ENCODE data around the gene SLC25A13. TPM values are rescaled to one million over a fixed set of nuclear protein-coding genes. Genes with fewer than 3 reads are reported as not detected.

Gene SLC25A13
- total and polyA plus RNA-seq, 3 donors from 2014 or later, result 13.2 to 49.1 (median 35.4) TPM

DNA sequence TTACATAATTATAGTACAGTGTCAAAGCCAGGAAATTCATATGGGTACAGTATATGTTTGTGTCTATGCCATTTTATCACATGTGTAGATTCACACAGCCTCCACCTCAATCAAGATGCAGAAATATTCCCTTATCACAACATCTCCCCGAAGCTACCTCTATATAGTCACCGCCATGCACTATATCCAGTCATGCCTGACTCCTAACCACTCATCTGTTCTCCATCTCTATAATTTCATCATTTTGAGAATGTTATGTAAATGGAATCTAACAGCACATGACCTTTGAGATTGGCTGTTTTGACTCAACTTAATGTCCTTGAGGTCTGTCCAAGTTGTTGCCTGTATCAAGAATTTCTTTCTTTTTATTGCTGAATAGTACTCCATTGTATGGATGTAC, 22.3 kb upstream of the SLC25A13 start:
- Histone ChIP-seq H3K9me3 (no peaks in the 10 kb centered on the region), H3K27me3 (no peaks in the 10 kb centered on the region), H3K36me3 (ENCODE audit: low read depth, missing control alignments) (no peaks in the 10 kb centered on the region), H3K4me1 (no peaks in the 10 kb centered on the region), H3K4me3 (no peak overlapping the region), H3K27ac (no peak overlapping the region)
- WGBS, 2 donors, result 89 to 96% methylated on average over 2 of the region's 2 CpGs
- TF ChIP-seq POLR2A (IDR thresholded peaks at IDR 0.05), result no peak
- TF ChIP-seq, protein P1, sequence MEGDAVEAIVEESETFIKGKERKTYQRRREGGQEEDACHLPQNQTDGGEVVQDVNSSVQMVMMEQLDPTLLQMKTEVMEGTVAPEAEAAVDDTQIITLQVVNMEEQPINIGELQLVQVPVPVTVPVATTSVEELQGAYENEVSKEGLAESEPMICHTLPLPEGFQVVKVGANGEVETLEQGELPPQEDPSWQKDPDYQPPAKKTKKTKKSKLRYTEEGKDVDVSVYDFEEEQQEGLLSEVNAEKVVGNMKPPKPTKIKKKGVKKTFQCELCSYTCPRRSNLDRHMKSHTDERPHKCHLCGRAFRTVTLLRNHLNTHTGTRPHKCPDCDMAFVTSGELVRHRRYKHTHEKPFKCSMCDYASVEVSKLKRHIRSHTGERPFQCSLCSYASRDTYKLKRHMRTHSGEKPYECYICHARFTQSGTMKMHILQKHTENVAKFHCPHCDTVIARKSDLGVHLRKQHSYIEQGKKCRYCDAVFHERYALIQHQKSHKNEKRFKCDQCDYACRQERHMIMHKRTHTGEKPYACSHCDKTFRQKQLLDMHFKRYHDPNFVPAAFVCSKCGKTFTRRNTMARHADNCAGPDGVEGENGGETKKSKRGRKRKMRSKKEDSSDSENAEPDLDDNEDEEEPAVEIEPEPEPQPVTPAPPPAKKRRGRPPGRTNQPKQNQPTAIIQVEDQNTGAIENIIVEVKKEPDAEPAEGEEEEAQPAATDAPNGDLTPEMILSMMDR (IDR thresholded peaks at IDR 0.05), result no peak
- intact Hi-C loops (cut with DNase I; ENCODE audit: low total_unique reads), result no loop called here
- no peak for DNase-seq

DNA sequence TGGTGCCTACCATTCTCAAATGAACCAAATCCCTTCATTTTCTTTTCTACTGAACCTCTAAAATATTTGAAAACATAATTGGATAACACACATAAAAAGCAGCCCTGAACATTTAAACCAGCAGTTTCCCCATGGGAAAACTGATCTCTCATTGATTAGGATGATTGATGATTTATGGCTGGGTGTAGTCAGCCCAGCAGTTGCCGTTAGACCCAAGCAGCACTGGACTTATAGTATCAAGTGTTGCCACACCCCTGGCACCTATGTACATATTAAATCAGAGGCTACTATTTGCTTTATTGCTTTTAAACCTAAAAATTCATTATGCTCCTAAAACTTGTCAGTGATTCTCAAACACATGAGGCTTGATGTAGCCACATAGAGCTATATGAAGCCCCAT, 20.2 kb upstream of the SLC25A13 start:
- intact Hi-C loops (cut with DNase I; ENCODE audit: low total_unique reads), result no loop called here
- Histone ChIP-seq H3K4me1 (no peaks in the 10 kb centered on the region), H3K27me3 (no peaks in the 10 kb centered on the region), H3K36me3 (ENCODE audit: low read depth, missing control alignments) (no peaks in the 10 kb centered on the region), H3K27ac (no peak overlapping the region), H3K4me3 (no peak overlapping the region), H3K9me3 (no peaks in the 10 kb centered on the region)
- 69 to 81% methylated on average over 1 of the region's 1 CpG for WGBS, 2 donors
- TF ChIP-seq, protein P1 (IDR thresholded peaks at IDR 0.05), result no peak
- no peak for TF ChIP-seq POLR2A (IDR thresholded peaks at IDR 0.05)
- DNase-seq, result no peak

DNA sequence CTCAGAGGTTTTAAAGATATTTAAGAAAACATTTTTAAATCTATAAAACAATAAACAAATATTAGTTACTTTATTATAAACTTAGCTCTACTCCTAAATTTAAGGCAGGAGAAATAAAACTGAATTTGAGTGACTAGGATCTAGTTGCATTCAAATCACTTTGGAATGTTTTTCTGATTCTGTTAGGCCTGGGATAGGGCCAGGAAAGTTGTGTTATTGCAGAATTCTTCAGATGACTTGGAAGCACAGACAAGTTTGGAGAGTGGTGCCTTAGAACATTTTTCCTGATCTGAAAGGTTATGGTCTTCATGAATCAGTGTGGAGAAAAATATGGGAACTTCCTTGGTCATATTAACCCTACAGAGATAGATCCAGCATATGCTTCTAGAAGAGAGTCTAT, 15.6 kb upstream of the SLC25A13 start:
- TF ChIP-seq POLR2A (IDR thresholded peaks at IDR 0.05), result no peak
- TF ChIP-seq, protein P1 (IDR thresholded peaks at IDR 0.05), result no peak
- no peak for DNase-seq
- intact Hi-C loops (cut with DNase I; ENCODE audit: low total_unique reads), result no loop called here

DNA sequence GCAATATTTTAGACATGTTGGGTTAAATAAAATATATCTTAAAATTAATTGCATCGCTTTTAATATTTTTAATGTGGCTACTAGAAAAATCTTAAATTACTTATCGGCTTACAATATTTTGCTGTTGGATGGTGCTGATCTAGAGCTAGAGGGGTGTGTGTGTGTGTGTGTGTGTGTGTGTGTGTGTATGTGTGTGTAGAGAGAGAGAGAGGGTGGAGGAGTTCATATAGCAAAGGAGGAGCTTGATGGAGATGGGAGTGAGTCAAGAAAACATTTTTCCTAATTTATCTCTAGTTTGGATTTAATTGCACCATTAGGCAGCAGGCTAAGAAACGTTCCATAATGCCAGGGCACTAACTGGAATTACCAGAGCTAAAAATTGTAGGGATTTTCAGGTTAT, 10.4 kb upstream of the SLC25A13 start:
- intact Hi-C loops (cut with DNase I; ENCODE audit: low total_unique reads), result no loop called here
- no peak for TF ChIP-seq POLR2A (IDR thresholded peaks at IDR 0.05)
- TF ChIP-seq, protein P1 (IDR thresholded peaks at IDR 0.05), result no peak
- 83 to 85% methylated on average over 3 of the region's 3 CpGs for WGBS, 2 donors

More for the DNA sequence above, 15.6 kb upstream of the SLC25A13 start:
- no peak overlapping the region for H3K27ac ChIP-seq
- no peaks in the 10 kb centered on the region for H3K9me3 ChIP-seq
- no peaks in the 10 kb centered on the region for H3K27me3 ChIP-seq
- H3K4me3 ChIP-seq, result no peak overlapping the region
- H3K36me3 ChIP-seq (ENCODE audit: low read depth, missing control alignments), result no peaks in the 10 kb centered on the region
- no peaks in the 10 kb centered on the region for H3K4me1 ChIP-seq

DNA sequence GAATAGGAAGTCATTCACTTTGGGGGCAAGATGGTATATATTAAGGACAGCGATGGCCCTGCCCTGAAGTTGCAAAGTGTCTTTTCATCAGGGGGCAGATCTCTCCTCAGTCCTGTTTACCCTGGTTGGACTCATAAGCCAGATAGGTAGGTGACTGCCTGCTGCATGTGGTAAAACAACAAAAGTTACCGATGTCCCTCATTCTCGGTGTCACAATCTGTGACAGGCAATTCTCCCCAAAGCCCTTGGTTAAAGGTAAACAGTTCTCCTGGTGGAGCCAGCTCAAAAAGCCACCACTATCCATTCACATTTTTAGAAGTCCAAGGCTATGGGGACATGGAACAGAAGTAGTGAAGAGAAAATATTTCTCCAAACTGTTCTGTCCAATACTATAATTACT, 9.9 kb upstream of the SLC25A13 start:
- H3K4me1 ChIP-seq, result peaks cover 7% of the 10 kb centered on the region
- no peaks in the 10 kb centered on the region for H3K36me3 ChIP-seq (ENCODE audit: low read depth, missing control alignments)
- no peaks in the 10 kb centered on the region for H3K9me3 ChIP-seq
- H3K4me3 ChIP-seq, result no peak overlapping the region
- DNase-seq, result no peak
- WGBS, 2 donors, result 92 to 98% methylated on average over 3 of the region's 3 CpGs
- no peaks in the 10 kb centered on the region for H3K27me3 ChIP-seq
- intact Hi-C loops (cut with DNase I; ENCODE audit: low total_unique reads), result no loop called here
- H3K27ac ChIP-seq, result no peak overlapping the region
- TF ChIP-seq POLR2A (IDR thresholded peaks at IDR 0.05), result no peak
- TF ChIP-seq, protein P1 (IDR thresholded peaks at IDR 0.05), result no peak

More for the DNA sequence above, 10.4 kb upstream of the SLC25A13 start:
- Histone ChIP-seq H3K36me3 (ENCODE audit: low read depth, missing control alignments) (no peaks in the 10 kb centered on the region), H3K4me1 (peaks cover 7% of the 10 kb centered on the region), H3K27me3 (no peaks in the 10 kb centered on the region), H3K4me3 (no peak overlapping the region), H3K27ac (no peak overlapping the region), H3K9me3 (no peaks in the 10 kb centered on the region)
- no peak for DNase-seq

All from testis (tissue), 3 donors.